Measurements from ENCODE around the gene C18orf32. TPM values are rescaled to one million over a fixed set of nuclear protein-coding genes. Genes with fewer than 3 reads are reported as not detected.

C18orf32 gene
- total and polyA plus RNA-seq, 2 of the 8 experiments (the other 6 are each of a cell fraction or from before 2014, with no cell fraction given): 17.3 to 20.1 TPM

GRCh38 chr18:49486606-49486952 is 455 bp downstream of the C18orf32 start:
- H4K20me1 ChIP-seq (replicated peaks in 1 of 2; ENCODE audit: control insufficient read depth in 1 of 2, insufficient read depth in 2 of 2, low read length in 2 of 2): peaks cover 6 to 7% of the 10 kb centered on the region in 2 experiments
- H2AK5ac ChIP-seq (ENCODE audit: low read depth, low read length): no peak overlapping the region
- H2BK120ac ChIP-seq (replicated peaks; ENCODE audit: low read depth, low read length): no peak overlapping the region
- H4K8ac ChIP-seq (ENCODE audit: extremely low read depth, insufficient read depth, low read length): no peak overlapping the region
- H4K91ac ChIP-seq (replicated peaks; ENCODE audit: insufficient read length, low read length): no peak overlapping the region
- H3K23me2 ChIP-seq (ENCODE audit: low read depth, low read length): peaks cover 6% of the 10 kb centered on the region
- H4K5ac ChIP-seq (ENCODE audit: insufficient read length, low read depth, low read length): no peak overlapping the region
- no peak overlapping the region for H2BK15ac ChIP-seq (ENCODE audit: low read length)
- DNase-seq (ENCODE audit: low read depth in 1 of 2, low spot score in 2 of 2): no peak
- 0 out of 2 replicates have a peak overlapping the region, but pooled peaks have one; percentile 10 for H3K18ac ChIP-seq (ENCODE audit: extremely low read depth, low read length)
- no peaks in the 10 kb centered on the region for H3K27me3 ChIP-seq (replicated peaks in 1 of 4; ENCODE audit: control insufficient read depth in 3 of 4, extremely low read depth in 1 of 4, insufficient read depth in 3 of 4, low read length in 3 of 4)
- no peaks in the 10 kb centered on the region for H3K9me3 ChIP-seq (ENCODE audit: insufficient read depth in 2 of 2, low read depth in 1 of 2, low read length in 1 of 2)
- 10% methylated on average over 10 of the region's 10 CpGs; no CpG with 5 or more reads in 1 of the 2 experiments for WGBS, 2 experiments (ENCODE audit: extremely low coverage in 1 of 2, insufficient coverage in 1 of 2, insufficient read length in 1 of 2, insufficient replicate concordance in 2 of 2, low coverage in 1 of 2, low lambda C conversion rate in 2 of 2, missing lambda C conversion rate in 1 of 2)
- H3K27ac ChIP-seq (ENCODE audit: low read depth, low read length): no peak overlapping the region
- no peak overlapping the region for H3K14ac ChIP-seq (ENCODE audit: insufficient read length)
- peaks cover 2 to 41% of the 10 kb centered on the region in 2 experiments for H3K79me2 ChIP-seq (ENCODE audit: control insufficient read depth in 1 of 2, insufficient read depth in 2 of 2, low read length in 2 of 2)
- peak overlapping the region in 3 of 4 experiments; percentile 64 to 83 (median 72); a peak in 6 of 7 replicates for H3K9ac ChIP-seq (replicated peaks in 1 of 4; ENCODE audit: extremely low read depth in 1 of 4, low read depth in 3 of 4, low read length in 3 of 4)
- no peak for FAIRE-seq
- peaks cover 15 to 57% (median 43%) of the 10 kb centered on the region in 4 experiments for H3K36me3 ChIP-seq (ENCODE audit: control insufficient read depth in 2 of 4, insufficient read depth in 4 of 4, low read length in 3 of 4)
- H3K23ac ChIP-seq (ENCODE audit: insufficient read length): no peak overlapping the region
- H3K4me2 ChIP-seq (ENCODE audit: insufficient read depth in 1 of 2, low read depth in 2 of 2, low read length in 2 of 2): peak overlapping the region; percentile 75 to 86
- H2AFZ ChIP-seq (ENCODE audit: low read length): no peak overlapping the region
- H3K79me1 ChIP-seq (ENCODE audit: low read depth, low read length): no peaks in the 10 kb centered on the region
- H3K56ac ChIP-seq (replicated peaks; ENCODE audit: insufficient read length, low read depth, low read length): peak overlapping the region; percentile 24
- CTCF ChIA-PET (ENCODE audit: partially characterized antibody): interaction anchor here (0.6 to 1.7 kb wide), 6 partner anchors 11 to 1709 kb away, joined by 3 to 6 read pairs (median 3); no protein-coding TSS in a partner anchor
- H3K4ac ChIP-seq (replicated peaks; ENCODE audit: insufficient read length, low read depth, low read length): peak overlapping the region; percentile 27
- H3K4me3 ChIP-seq (ENCODE audit: extremely low read depth in 1 of 4, insufficient read depth in 2 of 4, low read depth in 3 of 4, low read length in 4 of 4): peak overlapping the region; percentile 72 to 93 (median 90)
- TF ChIP-seq KDM1A (IDR thresholded peaks at IDR 0.05; ENCODE audit: borderline replicate concordance, low read length) (no peak), KDM5A (IDR thresholded peaks at IDR 0.05; ENCODE audit: low read length) (peak; percentile 4; the same call in 1 of the 2 replicates)
- POLR2A ChIA-PET (ENCODE audit: partially characterized antibody): interaction anchor here (0.6 to 6.9 kb wide), 16 partner anchors 10 to 1011 kb away, joined by 3 to 59 read pairs (median 4); partner anchors contain the start of genes DYM and LIPG
- peak overlapping the region; percentile 14; the same call in 1 of the 2 replicates for H2BK5ac ChIP-seq (ENCODE audit: low read depth, low read length)
- H2BK20ac ChIP-seq (ENCODE audit: low read length): no peak overlapping the region
- H2BK12ac ChIP-seq (ENCODE audit: low read depth, low read length): no peak overlapping the region
- peaks cover 0 to 8% (median 0%) of the 10 kb centered on the region in 4 experiments; a peak in 2 of 7 replicates for H3K4me1 ChIP-seq (replicated peaks in 1 of 4; ENCODE audit: control insufficient read depth in 3 of 4, insufficient read depth in 4 of 4, low read length in 3 of 4)
